Measurements from ENCODE around the gene CA5A. TPM values are rescaled to one million over a fixed set of nuclear protein-coding genes. Genes with fewer than 3 reads are reported as not detected.
A peak's percentile ranks its signal among the peaks of the same experiment; 100 is the strongest.
"Not testable (repeated sequence)": the region's sequence is repeated elsewhere in the genome, so short reads cannot be mapped to it uniquely, and the experiment has no call there.

CA5A gene
- total RNA-seq, 1 donor from 2014 or later: not detected

GRCh38 chr16:87983737-87984097, 47.4 kb upstream of the CA5A start:
- not testable (repeated sequence) for H3K4me2 ChIP-seq (ENCODE audit: low read length)

GRCh38 chr16:87983072-87983736, 46.9 kb upstream of the CA5A start:
- H3K9me3 ChIP-seq (ENCODE audit: insufficient read depth, low read depth, low read length); H3K27me3 Mint-ChIP-seq (ENCODE audit: low read depth, unreplicated experiment); H3K4me2 ChIP-seq (ENCODE audit: low read length); H3K27ac ChIP-seq (ENCODE audit: low read depth, low read length); H3K27me3 ChIP-seq (ENCODE audit: insufficient read depth, low read length); FAIRE-seq; DNase-seq (ENCODE audit: low read depth); H3K9me3 Mint-ChIP-seq (ENCODE audit: unreplicated experiment); H4K20me1 ChIP-seq (ENCODE audit: insufficient read depth, low read length); H3K4me3 Mint-ChIP-seq (ENCODE audit: unreplicated experiment); H3K4me3 ChIP-seq (ENCODE audit: insufficient read depth, low read depth, low read length); H3K36me3 ChIP-seq (ENCODE audit: insufficient read depth, low read length); H3K4me1 ChIP-seq (ENCODE audit: insufficient read depth, low read length); H3K79me2 ChIP-seq (ENCODE audit: insufficient read depth, low read length); H2AFZ ChIP-seq (ENCODE audit: low read depth, low read length): not testable (repeated sequence)
- Mint-ChIP-seq H3K27ac (ENCODE audit: unreplicated experiment) (peak overlapping the region; percentile 95), H3K36me3 (ENCODE audit: low read depth, unreplicated experiment) (peaks cover 21% of the 10 kb centered on the region), H3K4me1 (ENCODE audit: low read depth, unreplicated experiment) (peaks cover 14% of the 10 kb centered on the region)
- H3K9ac ChIP-seq (ENCODE audit: low read length): peak overlapping the region; percentile 55
- TF ChIP-seq CTCF (IDR thresholded peaks at IDR 0.05; ENCODE audit: insufficient read depth, low read depth, low read length): peak; percentile 44

More at GRCh38 chr16:87983737-87984097, 47.4 kb upstream of the CA5A start:
- H3K27ac Mint-ChIP-seq (ENCODE audit: unreplicated experiment): peak overlapping the region; percentile 95
- H3K36me3 Mint-ChIP-seq (ENCODE audit: low read depth, unreplicated experiment): peaks cover 24% of the 10 kb centered on the region
- H3K4me3 Mint-ChIP-seq (ENCODE audit: unreplicated experiment); H3K9me3 Mint-ChIP-seq (ENCODE audit: unreplicated experiment); H3K27me3 ChIP-seq (ENCODE audit: insufficient read depth, low read length); H3K9me3 ChIP-seq (ENCODE audit: insufficient read depth, low read depth, low read length); H3K27ac ChIP-seq (ENCODE audit: low read depth, low read length); H3K79me2 ChIP-seq (ENCODE audit: insufficient read depth, low read length); H3K36me3 ChIP-seq (ENCODE audit: insufficient read depth, low read length); H2AFZ ChIP-seq (ENCODE audit: low read depth, low read length); H3K27me3 Mint-ChIP-seq (ENCODE audit: low read depth, unreplicated experiment); H3K4me1 ChIP-seq (ENCODE audit: insufficient read depth, low read length); H4K20me1 ChIP-seq (ENCODE audit: insufficient read depth, low read length); FAIRE-seq; H3K4me3 ChIP-seq (ENCODE audit: insufficient read depth, low read depth, low read length): not testable (repeated sequence)
- peak; percentile 27 for DNase-seq (ENCODE audit: low read depth)
- H3K4me1 Mint-ChIP-seq (ENCODE audit: low read depth, unreplicated experiment): peaks cover 14% of the 10 kb centered on the region
- peak overlapping the region; percentile 55 for H3K9ac ChIP-seq (ENCODE audit: low read length)

- H3K4me3 Mint-ChIP-seq (ENCODE audit: unreplicated experiment): no peak overlapping the region
- peaks cover 21% of the 10 kb centered on the region for H3K36me3 Mint-ChIP-seq (ENCODE audit: low read depth, unreplicated experiment)
- Histone ChIP-seq H3K27ac (ENCODE audit: low read depth, low read length) (no peak overlapping the region), H3K4me3 (ENCODE audit: insufficient read depth, low read depth, low read length) (no peak overlapping the region), H3K4me2 (ENCODE audit: low read length) (no peak overlapping the region), H3K9ac (ENCODE audit: low read length) (no peak overlapping the region), H3K4me1 (ENCODE audit: insufficient read depth, low read length) (peaks cover 8% of the 10 kb centered on the region), H3K79me2 (ENCODE audit: insufficient read depth, low read length) (no peaks in the 10 kb centered on the region), H2AFZ (ENCODE audit: low read depth, low read length) (no peak overlapping the region), H3K27me3 (ENCODE audit: insufficient read depth, low read length) (no peaks in the 10 kb centered on the region), H3K36me3 (ENCODE audit: insufficient read depth, low read length) (no peaks in the 10 kb centered on the region), H3K9me3 (ENCODE audit: insufficient read depth, low read depth, low read length) (no peaks in the 10 kb centered on the region), H4K20me1 (ENCODE audit: insufficient read depth, low read length) (no peaks in the 10 kb centered on the region)
- FAIRE-seq: no peak
- no peak for DNase-seq (ENCODE audit: low read depth)
- peaks cover 12% of the 10 kb centered on the region for H3K4me1 Mint-ChIP-seq (ENCODE audit: low read depth, unreplicated experiment)
- peak overlapping the region; percentile 53 for H3K27ac Mint-ChIP-seq (ENCODE audit: unreplicated experiment)
- no peaks in the 10 kb centered on the region for H3K27me3 Mint-ChIP-seq (ENCODE audit: low read depth, unreplicated experiment)
- TF ChIP-seq EZH2 (IDR thresholded peaks at IDR 0.05; ENCODE audit: insufficient read depth, low read length) (no peak), CTCF (IDR thresholded peaks at IDR 0.05; ENCODE audit: insufficient read depth, low read depth, low read length) (no peak)
- no peaks in the 10 kb centered on the region for H3K9me3 Mint-ChIP-seq (ENCODE audit: unreplicated experiment)
Observed at GRCh38 chr16:87982581-87983041, 46.3 kb upstream of the CA5A start.

DNA sequence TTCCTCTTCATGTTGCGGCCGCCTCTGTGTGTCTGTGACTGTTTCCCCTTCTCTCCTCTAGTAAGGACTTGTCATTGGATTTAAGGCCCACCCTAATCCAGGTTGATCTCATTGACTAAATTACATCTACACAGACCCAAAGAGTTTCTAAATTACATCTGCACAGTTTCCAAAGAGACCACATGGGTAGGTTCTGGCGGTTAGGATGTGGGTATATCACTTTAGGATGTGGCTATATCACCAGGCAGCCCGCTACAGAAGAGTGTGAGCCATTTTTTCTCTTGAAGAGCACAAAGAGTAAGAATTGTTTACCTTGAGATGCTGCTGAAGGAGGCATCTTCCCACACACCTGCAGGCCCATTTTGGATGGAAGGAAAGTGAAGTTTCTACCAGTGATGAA, 45.0 kb upstream of the CA5A start:
- not testable (repeated sequence) for H3K9ac ChIP-seq (ENCODE audit: low read length); H3K27me3 Mint-ChIP-seq (ENCODE audit: low read depth, unreplicated experiment); H3K9me3 ChIP-seq (ENCODE audit: insufficient read depth, low read depth, low read length); H3K36me3 ChIP-seq (ENCODE audit: insufficient read depth, low read length); H3K4me1 ChIP-seq (ENCODE audit: insufficient read depth, low read length); H3K79me2 ChIP-seq (ENCODE audit: insufficient read depth, low read length); FAIRE-seq; H3K4me2 ChIP-seq (ENCODE audit: low read length); H2AFZ ChIP-seq (ENCODE audit: low read depth, low read length); H3K9me3 Mint-ChIP-seq (ENCODE audit: unreplicated experiment); DNase-seq (ENCODE audit: low read depth); H3K4me3 ChIP-seq (ENCODE audit: insufficient read depth, low read depth, low read length); H3K27me3 ChIP-seq (ENCODE audit: insufficient read depth, low read length); H4K20me1 ChIP-seq (ENCODE audit: insufficient read depth, low read length); H3K27ac Mint-ChIP-seq (ENCODE audit: unreplicated experiment); H3K4me3 Mint-ChIP-seq (ENCODE audit: unreplicated experiment); H3K27ac ChIP-seq (ENCODE audit: low read depth, low read length)
- H3K4me1 Mint-ChIP-seq (ENCODE audit: low read depth, unreplicated experiment): peaks cover 16% of the 10 kb centered on the region
- peaks cover 21% of the 10 kb centered on the region for H3K36me3 Mint-ChIP-seq (ENCODE audit: low read depth, unreplicated experiment)
